NCI-H2107 treated with DMSO at 0.1 percent for 48 hours (cell line): ENCODE data around the gene PPP2R5B.
A peak's percentile ranks its signal among the peaks of the same experiment; 100 is the strongest.

Experiments used
- DNase-seq: peaks from one replicate; lab custom pipeline; 2025; ENCODE audit not compliant: unreplicated experiment; lab: John Stamatoyannopoulos, UW

PPP2R5B gene

GRCh38 chr11:64928957-64929356 is 4.5 kb downstream of the PPP2R5B start:
- DNase-seq = no peak

DNA sequence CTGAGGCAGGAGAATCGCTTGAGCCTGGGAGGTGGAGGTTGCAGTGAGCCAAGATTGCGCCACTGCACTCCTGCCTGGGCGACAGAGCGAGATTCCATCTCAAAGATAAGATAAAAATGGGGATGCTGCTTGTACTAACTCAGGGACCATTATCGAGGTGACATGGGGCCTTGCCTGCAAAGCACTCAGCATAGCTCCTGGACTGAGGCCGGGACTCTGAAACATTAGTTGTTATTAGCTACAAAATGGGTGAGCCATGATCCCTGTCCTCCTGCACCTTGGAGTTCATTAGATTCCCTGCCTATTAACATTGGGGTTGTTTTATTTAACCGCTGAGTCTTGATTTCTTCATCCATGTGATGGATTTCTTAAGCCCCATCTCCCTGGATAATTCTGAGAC is 5.1 kb downstream of the PPP2R5B start:
- no peak for DNase-seq

GRCh38 chr11:64930340-64930739 is 5.9 kb downstream of the PPP2R5B start:
- DNase-seq = no peak

- DNase-seq = no peak
Measured at GRCh38 chr11:64931290-64931689, 6.8 kb downstream of the PPP2R5B start.

DNA sequence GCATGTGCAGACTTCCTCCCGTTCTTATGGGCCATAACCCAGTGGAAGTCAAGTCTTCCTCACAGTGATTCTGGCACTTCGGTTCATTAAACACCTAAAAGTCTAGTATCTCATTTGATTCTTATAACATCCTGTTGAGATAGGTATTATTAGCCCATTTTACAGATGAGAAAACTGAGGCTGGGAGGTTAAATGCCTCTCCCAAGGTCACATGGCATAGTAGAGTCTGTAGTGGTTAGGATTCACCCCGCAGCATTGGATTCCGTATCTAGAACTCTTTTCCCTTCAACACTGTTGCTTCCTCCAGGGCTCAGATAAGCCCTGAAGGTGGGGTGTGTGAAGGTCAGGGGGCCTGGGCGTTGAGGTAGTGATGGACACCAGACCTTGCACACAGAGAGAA is 7.8 kb downstream of the PPP2R5B start:
- DNase-seq = no peak

GRCh38 chr11:64933213-64933934 is 8.9 kb downstream of the PPP2R5B start:
- DNase-seq = no peak

DNA sequence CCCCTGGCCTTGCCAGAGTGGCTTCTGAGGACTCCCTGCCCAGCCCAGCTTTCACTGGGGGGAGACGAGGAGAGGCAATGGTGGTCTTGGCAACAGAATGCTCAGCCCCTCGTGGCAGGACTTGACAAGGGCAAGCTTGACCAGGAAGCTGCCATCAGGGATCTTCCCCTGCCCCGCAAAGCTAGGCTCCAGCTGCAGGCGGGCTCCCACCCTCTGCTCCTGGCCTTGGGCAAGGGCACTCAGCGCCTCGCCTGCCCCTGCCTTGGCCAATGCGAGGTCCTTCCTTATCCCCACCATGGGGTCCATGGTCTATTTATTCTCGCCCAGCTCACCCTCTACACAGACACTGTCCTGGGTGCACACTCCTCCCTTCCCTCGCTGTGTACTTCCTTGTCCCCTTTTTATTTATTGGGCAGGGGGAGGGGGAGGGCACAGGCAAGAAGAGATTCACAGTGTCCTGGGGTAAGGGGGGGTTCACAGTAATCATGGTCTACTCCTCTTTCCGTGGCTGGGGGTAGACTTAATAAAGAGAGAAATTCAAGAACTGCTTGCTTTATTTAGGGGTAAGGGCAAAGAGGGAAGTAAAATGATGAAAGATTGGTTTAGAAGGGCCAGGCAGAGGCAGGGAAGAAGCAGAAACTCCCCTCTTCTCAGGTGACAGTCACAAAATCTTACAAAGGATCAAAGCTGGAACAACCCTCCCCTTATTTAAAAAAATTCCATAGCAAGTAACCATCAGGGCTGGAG is 9.6 kb downstream of the PPP2R5B start:
- no peak for DNase-seq

DNA sequence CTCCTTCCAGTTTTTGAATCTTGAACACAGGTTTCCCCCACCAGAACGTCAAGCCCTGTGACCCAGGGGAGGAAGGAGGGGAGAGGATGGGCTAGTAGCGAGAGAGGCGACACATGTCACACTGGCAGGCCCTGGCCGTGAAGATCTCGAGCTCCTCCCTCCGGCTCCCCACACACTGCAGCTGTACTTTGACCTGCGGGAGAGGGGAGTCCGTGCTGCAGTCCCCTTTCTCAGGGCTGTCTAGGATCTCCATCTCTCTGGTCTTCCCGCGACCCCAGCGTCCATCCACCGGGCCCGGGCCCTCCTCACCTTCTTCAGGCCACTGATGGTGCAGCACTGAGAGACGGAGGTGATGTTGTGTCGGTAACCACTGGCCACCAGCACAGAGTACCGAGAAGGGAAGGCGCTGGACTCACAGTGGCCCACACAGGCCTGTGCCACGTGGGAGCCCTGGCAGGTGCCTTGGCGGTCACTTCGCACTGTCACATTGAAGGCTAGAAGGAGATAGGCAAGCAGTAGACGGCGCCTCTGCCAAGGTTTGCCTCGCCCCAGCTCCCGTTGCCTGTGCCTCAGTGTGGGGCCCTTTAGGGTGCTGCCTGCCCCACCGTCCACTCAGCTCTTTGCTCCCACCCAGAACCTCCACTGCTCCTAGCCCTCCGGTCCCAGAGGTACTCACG is 10.3 kb downstream of the PPP2R5B start:
- DNase-seq = no peak

GRCh38 chr11:64935359-64936081 is 11.0 kb downstream of the PPP2R5B start, which contains the start of gene GPHA2:
Gene GPHA2, minus strand, starts transcription at chr11:64935893. Its CDS starts 433 bp downstream, at chr11:64935460.
- peak; percentile 64 for DNase-seq

GRCh38 chr11:64936539-64936938 is 12.1 kb downstream of the PPP2R5B start:
- DNase-seq = no peak

- no peak for DNase-seq
Measured at GRCh38 chr11:64947208-64947814, 22.8 kb downstream of the PPP2R5B start.

- no peak for DNase-seq
Measured at GRCh38 chr11:64951529-64951928, 27.0 kb downstream of the PPP2R5B start.

GRCh38 chr11:64954201-64954600 is 29.7 kb downstream of the PPP2R5B start:
- DNase-seq = no peak

DNA sequence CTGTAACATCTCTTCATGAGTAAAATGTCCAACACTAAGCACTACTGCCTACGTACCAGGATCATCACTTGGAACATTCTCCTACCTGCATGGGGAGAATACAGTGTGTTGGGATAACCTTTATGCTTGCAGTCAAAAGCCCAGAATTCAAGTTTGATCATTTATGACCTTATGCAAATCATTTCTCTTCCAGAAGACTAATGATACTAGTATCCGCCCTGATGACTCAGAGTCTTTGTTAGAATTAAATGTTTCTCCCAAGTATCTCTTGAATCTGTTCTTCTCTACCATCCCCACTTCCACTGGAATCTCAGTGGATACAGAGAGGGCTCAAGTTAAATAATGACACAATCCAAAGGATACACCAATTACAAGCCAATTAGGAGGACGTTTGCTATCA is 35.0 kb downstream of the PPP2R5B start:
- DNase-seq = no peak

GRCh38 chr11:64960719-64961118 is 36.2 kb downstream of the PPP2R5B start:
- no peak for DNase-seq

DNA sequence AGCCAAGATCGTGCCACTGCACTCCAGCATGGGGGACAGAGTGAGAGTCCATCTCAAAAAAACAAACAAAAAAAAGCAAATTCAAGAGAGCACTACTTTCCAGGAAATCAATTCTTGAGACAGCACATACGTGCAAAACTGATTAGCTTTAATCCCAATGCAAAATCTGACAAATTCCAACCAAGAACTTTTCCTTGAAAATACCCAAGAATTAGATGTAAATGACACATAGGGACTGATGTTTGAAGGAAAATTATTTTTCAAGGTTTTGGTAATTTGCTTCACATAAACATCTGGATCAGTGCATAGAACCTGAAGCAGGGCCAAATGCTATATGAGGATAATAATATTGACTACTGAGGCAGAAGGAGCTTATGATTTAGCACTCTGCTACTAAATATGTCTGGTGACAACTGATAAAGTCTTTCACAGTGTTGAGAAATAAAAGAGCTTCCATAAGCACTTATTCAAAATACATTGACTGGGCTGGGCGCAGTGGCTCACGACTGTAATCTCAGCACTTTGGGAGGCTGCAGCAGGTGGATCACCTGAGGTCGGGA is 38.7 kb downstream of the PPP2R5B start:
- DNase-seq = no peak

- no peak for DNase-seq
Measured at GRCh38 chr11:64967375-64967774, 42.9 kb downstream of the PPP2R5B start.

- no peak for DNase-seq
Measured at GRCh38 chr11:64969209-64969608, 44.7 kb downstream of the PPP2R5B start.

GRCh38 chr11:64970731-64971151 is 46.3 kb downstream of the PPP2R5B start:
- no peak for DNase-seq

DNA sequence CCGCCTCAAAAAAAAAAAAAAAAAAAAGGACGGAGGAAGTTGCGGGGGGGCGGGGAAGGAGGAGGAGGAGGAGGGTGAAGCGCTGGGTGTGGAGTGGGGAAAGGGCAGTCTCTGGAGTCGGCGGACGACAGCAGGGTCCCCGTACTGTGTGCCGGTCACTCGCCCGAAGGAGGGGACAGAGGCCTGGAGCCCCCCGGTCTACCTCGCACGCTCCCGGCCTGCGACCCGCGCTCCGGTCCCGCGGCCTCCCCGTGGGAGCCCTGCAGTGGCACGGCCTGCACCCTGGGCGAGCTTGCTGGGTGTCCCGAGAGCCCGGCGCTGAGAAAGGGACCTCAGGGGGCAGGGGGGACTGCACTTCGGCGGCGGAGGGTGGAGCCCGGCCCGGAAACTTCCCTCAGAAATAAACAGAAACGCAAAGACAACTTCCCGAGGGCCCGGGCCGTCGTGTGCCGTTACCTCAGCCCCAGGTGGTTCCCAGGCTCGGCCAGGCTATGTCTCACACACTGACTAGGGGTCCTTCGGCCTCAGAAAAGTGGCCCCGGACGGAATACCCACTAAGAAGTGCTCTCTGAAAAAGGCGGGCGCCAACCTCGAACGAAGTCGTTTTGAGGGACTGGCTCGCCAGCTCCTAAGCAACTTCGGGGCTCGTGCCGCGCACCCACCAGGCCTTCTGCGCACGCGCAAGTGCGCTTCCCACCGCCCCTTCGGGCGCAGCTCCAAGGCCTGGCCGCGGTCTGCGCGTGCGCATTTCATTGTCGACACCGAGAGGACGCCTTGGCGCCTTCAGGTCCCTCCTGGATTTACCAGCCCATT is 47.1 kb downstream of the PPP2R5B start, which contains the start of gene MAJIN:
Gene MAJIN, minus strand, starts transcription at position 688 of the 813 bp plus-strand sequence. CDS start 12,703 bp downstream, outside the sequence.
- no peak for DNase-seq
